Measurements from ENCODE around the gene TOX2. TPM values are rescaled to one million over a fixed set of nuclear protein-coding genes. Genes with fewer than 3 reads are reported as not detected.

Gene TOX2
- total and polyA plus RNA-seq, 10 donors: 1.1 to 6.4 (median 5.0) TPM

DNA sequence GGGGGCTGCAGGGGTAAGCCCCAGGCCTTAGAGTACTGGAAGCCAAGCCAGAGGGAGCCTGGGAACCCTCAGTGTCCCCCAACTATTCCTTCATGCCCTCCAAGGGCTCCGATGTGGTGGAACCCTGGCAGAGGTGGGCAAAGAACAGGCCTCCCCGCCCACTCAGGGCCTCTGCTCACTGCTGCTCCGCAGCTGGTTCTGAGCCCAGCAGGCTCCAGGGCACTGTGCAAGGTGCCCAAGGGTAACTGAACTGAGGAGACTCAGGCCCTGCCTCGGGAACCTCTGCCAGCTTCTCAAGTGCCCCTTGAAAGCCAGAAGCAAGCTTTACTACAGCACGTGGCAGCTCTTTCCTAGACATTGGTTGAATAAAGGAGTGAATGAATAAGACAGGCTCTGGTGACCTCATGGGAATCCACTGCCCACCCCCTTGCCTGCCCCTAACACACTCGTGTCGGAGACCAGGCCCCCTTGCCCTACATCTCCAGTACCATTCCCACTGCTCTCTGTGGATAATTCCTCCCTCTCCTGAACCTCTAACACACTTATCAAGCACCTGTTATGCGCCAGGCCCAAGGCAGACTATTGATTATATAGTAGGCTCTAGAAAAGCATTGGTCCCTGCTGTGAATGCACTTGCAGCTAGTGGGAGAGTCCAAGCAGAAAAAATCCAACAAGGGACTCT, 55.0 kb downstream of the TOX2 start:
- intact Hi-C loops (cut with DNase I; ENCODE audit: low total_unique reads): no loop called here
- H3K4me1 ChIP-seq: peaks cover 0 to 5% (median under 1%) of the 10 kb centered on the region in 6 donors
- no peaks in the 10 kb centered on the region for H3K36me3 ChIP-seq
- no peak overlapping the region for H3K4me3 ChIP-seq
- 78 to 94% (median 81%) methylated on average over 5 to 8 of the region's 8 CpGs for WGBS, 5 donors
- peaks cover 0 to 15% (median 0%) of the 10 kb centered on the region in 7 donors for H3K27me3 ChIP-seq (replicated peaks in 1 of 7)
- DNase-seq: no peak
- H3K27ac ChIP-seq: no peak overlapping the region
- H3K9me3 ChIP-seq: no peaks in the 10 kb centered on the region
- TF ChIP-seq POLR2AphosphoS5 (IDR thresholded peaks at IDR 0.05): no peak

DNA sequence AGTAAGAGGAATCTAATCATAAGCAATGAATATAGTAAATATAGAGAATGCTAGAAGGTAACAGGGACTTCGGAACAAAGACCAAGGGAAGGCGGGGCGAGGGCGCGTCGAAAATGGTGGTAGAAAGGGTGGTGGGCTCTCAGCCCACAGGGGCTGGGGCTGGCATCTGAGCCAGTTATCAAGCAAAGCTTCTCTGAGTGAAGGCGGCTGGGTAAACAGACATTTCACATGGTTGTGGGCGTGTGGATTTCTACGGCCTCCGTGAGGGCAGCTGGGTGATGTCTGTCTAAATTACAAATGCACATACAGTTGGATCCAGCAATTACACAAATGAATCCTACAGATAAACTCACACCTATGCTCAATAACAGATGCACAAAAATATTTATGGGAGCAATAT, 56.6 kb downstream of the TOX2 start:
- no peak overlapping the region for H3K4me3 ChIP-seq
- intact Hi-C loops (cut with DNase I; ENCODE audit: low total_unique reads): no loop called here
- H3K27me3 ChIP-seq (replicated peaks in 1 of 7): peaks cover 0 to 16% (median 0%) of the 10 kb centered on the region in 7 donors
- H3K27ac ChIP-seq: no peak overlapping the region
- WGBS, 5 donors: 89 to 97% (median 94%) methylated on average over 10 of the region's 10 CpGs
- TF ChIP-seq POLR2A (IDR thresholded peaks at IDR 0.05) (no peak), POLR2AphosphoS5 (IDR thresholded peaks at IDR 0.05) (no peak)
- TF ChIP-seq, protein P1, sequence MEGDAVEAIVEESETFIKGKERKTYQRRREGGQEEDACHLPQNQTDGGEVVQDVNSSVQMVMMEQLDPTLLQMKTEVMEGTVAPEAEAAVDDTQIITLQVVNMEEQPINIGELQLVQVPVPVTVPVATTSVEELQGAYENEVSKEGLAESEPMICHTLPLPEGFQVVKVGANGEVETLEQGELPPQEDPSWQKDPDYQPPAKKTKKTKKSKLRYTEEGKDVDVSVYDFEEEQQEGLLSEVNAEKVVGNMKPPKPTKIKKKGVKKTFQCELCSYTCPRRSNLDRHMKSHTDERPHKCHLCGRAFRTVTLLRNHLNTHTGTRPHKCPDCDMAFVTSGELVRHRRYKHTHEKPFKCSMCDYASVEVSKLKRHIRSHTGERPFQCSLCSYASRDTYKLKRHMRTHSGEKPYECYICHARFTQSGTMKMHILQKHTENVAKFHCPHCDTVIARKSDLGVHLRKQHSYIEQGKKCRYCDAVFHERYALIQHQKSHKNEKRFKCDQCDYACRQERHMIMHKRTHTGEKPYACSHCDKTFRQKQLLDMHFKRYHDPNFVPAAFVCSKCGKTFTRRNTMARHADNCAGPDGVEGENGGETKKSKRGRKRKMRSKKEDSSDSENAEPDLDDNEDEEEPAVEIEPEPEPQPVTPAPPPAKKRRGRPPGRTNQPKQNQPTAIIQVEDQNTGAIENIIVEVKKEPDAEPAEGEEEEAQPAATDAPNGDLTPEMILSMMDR (IDR thresholded peaks at IDR 0.05 in 8 of 11, conservative IDR thresholded peaks at IDR 0.05 in 3 of 11): no peak
- peaks cover 0 to 3% (median 0%) of the 10 kb centered on the region in 6 donors for H3K4me1 ChIP-seq
- no peaks in the 10 kb centered on the region for H3K9me3 ChIP-seq
- DNase-seq: no peak
- H3K36me3 ChIP-seq: no peaks in the 10 kb centered on the region

DNA sequence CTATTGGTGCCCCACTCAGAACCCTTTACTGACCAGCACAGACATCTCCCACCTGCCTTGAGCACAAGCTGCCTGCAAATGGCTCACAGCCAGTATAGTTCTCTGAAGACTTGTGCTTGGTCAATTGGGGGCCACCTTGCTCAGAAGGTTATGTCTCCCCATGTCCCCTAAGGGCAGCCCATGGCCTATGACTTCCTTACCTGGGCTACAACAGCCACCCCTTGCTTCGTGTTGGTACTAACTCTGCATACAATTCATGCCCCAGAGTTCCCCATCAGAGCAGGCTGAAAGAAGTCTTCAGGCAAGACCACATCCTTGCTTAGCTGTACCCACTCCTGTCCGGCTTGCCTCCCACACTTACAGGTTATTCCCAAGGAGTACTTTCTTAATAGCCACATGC, 57.4 kb downstream of the TOX2 start:
- Histone ChIP-seq H3K27me3 (replicated peaks in 1 of 7) (peaks cover 0 to 16% (median 0%) of the 10 kb centered on the region in 7 donors), H3K4me3 (no peak overlapping the region), H3K9me3 (no peaks in the 10 kb centered on the region), H3K4me1 (peaks cover 0 to 7% (median 0%) of the 10 kb centered on the region in 6 donors), H3K27ac (no peak overlapping the region), H3K36me3 (no peaks in the 10 kb centered on the region)
- TF ChIP-seq, protein P1 (IDR thresholded peaks at IDR 0.05 in 8 of 11, conservative IDR thresholded peaks at IDR 0.05 in 3 of 11): no peak
- TF ChIP-seq POLR2AphosphoS5 (IDR thresholded peaks at IDR 0.05): no peak
- no peak for TF ChIP-seq POLR2A (IDR thresholded peaks at IDR 0.05)
- WGBS, 5 donors: 78 to 90% (median 84%) methylated on average over 2 of the region's 2 CpGs
- no peak for DNase-seq
- intact Hi-C loops (cut with DNase I; ENCODE audit: low total_unique reads): no loop called here

- H3K9me3 ChIP-seq: no peaks in the 10 kb centered on the region
- TF ChIP-seq POLR2A (IDR thresholded peaks at IDR 0.05): no peak
- TF ChIP-seq, protein P1 (IDR thresholded peaks at IDR 0.05 in 8 of 11, conservative IDR thresholded peaks at IDR 0.05 in 3 of 11): no peak
- no peak for TF ChIP-seq POLR2AphosphoS5 (IDR thresholded peaks at IDR 0.05)
- peaks cover 0 to 7% (median 0%) of the 10 kb centered on the region in 6 donors for H3K4me1 ChIP-seq
- DNase-seq: no peak
- H3K36me3 ChIP-seq: no peaks in the 10 kb centered on the region
- WGBS, 5 donors: 91 to 98% (median 93%) methylated on average over 2 of the region's 2 CpGs; no CpG with 5 or more reads in 1 of the 5 donors
- H3K27ac ChIP-seq: no peak overlapping the region
- intact Hi-C loops (cut with DNase I; ENCODE audit: low total_unique reads): no loop called here
- H3K27me3 ChIP-seq (replicated peaks in 1 of 7): peaks cover 0 to 16% (median 0%) of the 10 kb centered on the region in 7 donors
- no peak overlapping the region for H3K4me3 ChIP-seq
Observed at GRCh38 chr20:43972692-43973091, 58.0 kb downstream of the TOX2 start.
